Stomach (tissue), 4 donors: ENCODE measurements around the gene ATG7.

ENCODE experiments used
- EP300 ChIP-seq: sonication (generic); formaldehyde crosslinking; IDR thresholded peaks from one replicate; pipeline ENCODE4 v1.6.1; 2017; ENCODE audit warnings: antibody characterized with exemption
- POLR2A ChIP-seq, 4 donors: fragments of 450-650 bp; IDR thresholded peaks; one replicate each; pipeline ENCODE4 v1.6.1; 2016; ENCODE audit warnings: antibody characterized with exemption in 4 of 4, control low read depth in 2 of 4, mild to moderate bottlenecking in 1 of 4, moderate library complexity in 1 of 4
- TF ChIP-seq, protein P1 (sequence below), 7 experiments: fragments of 450-650 bp in 4 of 7; fragments of 200-600 bp in 3 of 7; sonication (generic) in 3 of 7; IDR thresholded peaks; one replicate each; pipeline ENCODE4 v1.5.1; 2016 to 2019; ENCODE audit warnings: antibody characterized with exemption in 7 of 7, control low read depth in 2 of 7, mild to moderate bottlenecking in 1 of 7

DNA sequence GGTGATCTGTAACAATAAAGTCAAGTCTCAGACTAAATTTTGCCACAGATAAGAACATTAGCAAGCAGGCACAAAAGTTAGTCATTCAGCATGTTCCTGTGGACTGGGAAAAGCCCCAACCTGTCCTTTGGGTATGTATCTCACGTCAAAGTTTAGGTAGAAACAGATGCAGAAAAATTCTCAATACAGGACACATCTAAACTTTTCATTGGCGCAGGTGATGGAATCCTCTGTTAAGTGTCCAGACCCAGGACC lies 120.6 kb downstream of the ATG7 start:
- TF ChIP-seq, protein P1, sequence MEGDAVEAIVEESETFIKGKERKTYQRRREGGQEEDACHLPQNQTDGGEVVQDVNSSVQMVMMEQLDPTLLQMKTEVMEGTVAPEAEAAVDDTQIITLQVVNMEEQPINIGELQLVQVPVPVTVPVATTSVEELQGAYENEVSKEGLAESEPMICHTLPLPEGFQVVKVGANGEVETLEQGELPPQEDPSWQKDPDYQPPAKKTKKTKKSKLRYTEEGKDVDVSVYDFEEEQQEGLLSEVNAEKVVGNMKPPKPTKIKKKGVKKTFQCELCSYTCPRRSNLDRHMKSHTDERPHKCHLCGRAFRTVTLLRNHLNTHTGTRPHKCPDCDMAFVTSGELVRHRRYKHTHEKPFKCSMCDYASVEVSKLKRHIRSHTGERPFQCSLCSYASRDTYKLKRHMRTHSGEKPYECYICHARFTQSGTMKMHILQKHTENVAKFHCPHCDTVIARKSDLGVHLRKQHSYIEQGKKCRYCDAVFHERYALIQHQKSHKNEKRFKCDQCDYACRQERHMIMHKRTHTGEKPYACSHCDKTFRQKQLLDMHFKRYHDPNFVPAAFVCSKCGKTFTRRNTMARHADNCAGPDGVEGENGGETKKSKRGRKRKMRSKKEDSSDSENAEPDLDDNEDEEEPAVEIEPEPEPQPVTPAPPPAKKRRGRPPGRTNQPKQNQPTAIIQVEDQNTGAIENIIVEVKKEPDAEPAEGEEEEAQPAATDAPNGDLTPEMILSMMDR (IDR thresholded peaks at IDR 0.05) = no peak
- TF ChIP-seq EP300 (no peak), POLR2A (IDR thresholded peaks at IDR 0.05) (no peak)
